ENCODE results near the gene PLEKHA8. TPM values are rescaled to one million over a fixed set of nuclear protein-coding genes. Genes with fewer than 3 reads are reported as not detected.

PLEKHA8 gene
- total RNA-seq, 8 experiments from 2014 or later = 7.7 to 35.3 (median 24.7) TPM

DNA sequence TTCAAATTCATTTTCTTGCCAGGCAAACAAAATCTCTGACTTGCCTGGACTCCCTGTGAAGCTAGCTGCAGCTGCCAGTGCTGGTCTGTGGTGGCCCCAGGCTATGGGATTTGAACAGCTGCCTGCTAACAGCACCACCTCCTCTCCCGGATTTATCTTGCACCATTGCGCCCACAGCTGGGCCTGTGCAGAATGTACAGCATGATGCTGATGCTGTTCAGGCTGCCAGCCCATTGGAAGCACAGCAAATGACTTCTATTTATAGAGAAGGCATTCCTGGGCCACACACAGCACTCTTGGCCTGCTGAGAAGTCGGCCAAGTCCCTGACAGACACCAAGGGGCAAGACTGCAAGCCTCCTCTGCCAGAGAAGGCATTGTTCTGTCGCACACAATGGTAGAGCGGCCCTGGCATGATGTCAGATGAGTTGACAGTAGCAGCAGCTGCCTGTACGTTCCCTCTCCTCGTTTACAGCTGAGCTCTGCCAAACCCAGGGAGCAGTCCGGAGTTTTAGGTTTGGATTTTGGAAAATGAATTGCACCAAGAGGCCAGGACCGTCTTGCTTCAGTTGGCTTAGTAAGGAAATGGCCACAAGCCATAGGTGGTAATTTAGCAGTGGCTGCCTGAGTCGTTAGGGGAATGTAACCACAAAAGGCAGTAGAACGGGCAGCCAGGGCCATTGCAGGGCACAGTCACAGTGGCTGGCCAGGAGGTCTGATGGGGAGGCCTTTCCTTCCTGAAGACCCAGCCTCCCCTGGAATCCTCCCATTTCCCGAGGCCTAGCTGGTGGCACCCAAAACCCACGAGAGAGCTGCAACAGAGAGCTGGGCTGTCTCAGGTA is 145.1 kb downstream of the PLEKHA8 start:
- Histone ChIP-seq H3K4me3 (no peak overlapping the region), H3K27ac (no peak overlapping the region), H3K4me1 (replicated peaks in 1 of 2) (peaks cover 13 to 16% of the 10 kb centered on the region in 2 donors)
- in situ Hi-C loops (cut with MboI; ENCODE audit: low pct_unique_long_range_greater_than_20kb in 2 of 9, low sequenced_read_pairs in 9 of 9, unreplicated experiment in 9 of 9) = loop anchor here in 3 of 9 experiments (10.0 to 25.0 kb wide), 3 partner anchors 92 to 389 kb away; no protein-coding TSS in a partner anchor
- 0 to 79% (median 58%) methylated on average over 1 to 9 of the region's 13 CpGs; no CpG with 5 or more reads in 3 of the 10 experiments for WGBS, 10 experiments
- ATAC-seq (replicated peaks in 6 of 8) = peak; percentile 65 to 89 (median 81)

DNA sequence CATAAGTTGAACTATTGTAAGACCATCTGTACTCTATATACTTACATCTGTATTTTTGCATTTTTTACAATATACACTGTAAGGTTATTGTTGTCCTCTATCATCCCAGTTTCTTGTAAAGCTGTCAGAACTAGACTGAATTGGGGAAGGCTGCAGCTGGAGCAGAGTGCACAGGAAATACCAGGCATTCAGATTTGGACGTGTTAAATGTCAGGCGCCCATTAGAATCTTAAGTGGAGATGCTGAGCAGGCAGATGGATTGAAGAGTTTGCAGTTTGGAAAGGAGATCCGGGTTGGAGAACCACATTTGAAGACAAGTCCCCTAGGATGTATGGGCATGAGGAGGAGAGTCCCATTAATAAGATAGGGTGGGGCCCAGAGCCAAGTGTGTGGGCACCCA is 147.0 kb downstream of the PLEKHA8 start:
- Histone ChIP-seq H3K27ac (no peak overlapping the region), H3K4me1 (replicated peaks in 1 of 2) (no peaks in the 10 kb centered on the region), H3K4me3 (no peak overlapping the region)
- in situ Hi-C loops (cut with MboI; ENCODE audit: low pct_unique_long_range_greater_than_20kb in 2 of 9, low sequenced_read_pairs in 9 of 9, unreplicated experiment in 9 of 9) = loop anchor here in 1 of 9 experiments (10.0 kb wide), 1 partner anchor 90 kb away; no protein-coding TSS in a partner anchor
- 0 to 100% (median 65%) methylated on average over 1 to 2 of the region's 3 CpGs; no CpG with 5 or more reads in 5 of the 10 experiments for WGBS, 10 experiments
- no peak for ATAC-seq (replicated peaks in 6 of 8)

DNA sequence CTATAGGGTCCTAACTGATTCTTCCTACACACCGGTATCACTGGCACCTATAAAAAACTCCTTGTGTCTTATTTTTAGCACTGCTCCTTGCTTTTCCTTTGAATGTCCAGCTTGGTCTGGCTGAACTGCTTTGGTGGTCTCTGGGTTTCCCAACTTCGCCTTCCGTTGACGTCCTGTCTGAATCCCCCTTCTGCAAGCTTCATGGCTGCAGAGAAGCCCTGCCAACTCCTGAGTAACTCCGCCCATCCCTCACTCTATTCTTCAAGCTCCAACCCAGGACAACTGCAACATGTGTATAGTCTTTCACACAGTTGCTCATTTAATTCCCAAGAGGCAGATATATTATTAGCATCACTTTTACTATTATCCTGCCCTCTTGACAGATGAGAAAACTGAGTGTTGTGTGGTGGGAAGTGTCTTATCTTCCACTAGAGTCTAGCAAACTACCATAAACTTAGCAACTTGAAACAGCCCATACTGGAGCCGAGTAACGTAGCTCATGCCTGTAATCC is 147.5 kb downstream of the PLEKHA8 start:
- Histone ChIP-seq H3K27ac (no peak overlapping the region), H3K4me1 (replicated peaks in 1 of 2) (no peaks in the 10 kb centered on the region), H3K4me3 (no peak overlapping the region)
- in situ Hi-C loops (cut with MboI; ENCODE audit: low pct_unique_long_range_greater_than_20kb in 2 of 9, low sequenced_read_pairs in 9 of 9, unreplicated experiment in 9 of 9) = loop anchor here in 1 of 9 experiments (10.0 kb wide), 1 partner anchor 89 kb away; no protein-coding TSS in a partner anchor
- ATAC-seq (replicated peaks in 6 of 8) = no peak
- WGBS, 10 experiments = 52 to 96% (median 87%) methylated on average over 2 to 6 of the region's 7 CpGs; no CpG with 5 or more reads in 2 of the 10 experiments

DNA sequence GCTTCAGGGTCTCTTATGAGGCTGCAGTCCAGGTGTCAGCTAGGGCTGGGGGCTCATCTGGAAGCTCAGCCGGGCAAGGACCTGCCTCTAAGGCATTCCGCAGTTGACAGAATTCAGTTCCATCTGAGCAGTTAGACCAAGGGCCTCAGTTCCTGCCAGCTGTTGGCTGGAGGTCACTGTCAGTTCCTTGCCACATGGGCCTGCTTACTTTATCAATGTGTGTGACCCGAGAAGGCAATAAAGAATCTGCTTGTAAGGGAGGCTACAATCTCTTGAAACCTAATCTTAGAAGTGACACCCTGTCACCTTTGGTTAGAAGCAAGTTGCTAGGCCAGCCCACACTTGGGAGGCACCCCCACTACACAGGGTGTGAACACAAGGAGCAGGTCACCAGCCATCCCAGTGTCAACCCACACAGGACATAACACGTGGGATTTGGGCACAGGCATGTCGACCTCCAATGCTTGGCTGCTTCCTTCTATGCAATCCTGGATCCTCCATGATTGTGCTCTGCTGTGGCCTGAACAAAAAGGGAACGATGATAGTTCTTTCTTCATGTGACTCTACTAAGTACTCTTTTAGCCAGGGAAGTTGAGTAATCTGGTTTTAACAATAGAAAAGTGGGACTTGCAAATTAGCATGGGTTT is 148.4 kb downstream of the PLEKHA8 start:
- Histone ChIP-seq H3K27ac (no peak overlapping the region), H3K4me3 (no peak overlapping the region), H3K4me1 (replicated peaks in 1 of 2) (no peaks in the 10 kb centered on the region)
- WGBS, 10 experiments = 70 to 100% (median 91%) methylated on average over 1 to 5 of the region's 6 CpGs; no CpG with 5 or more reads in 4 of the 10 experiments
- no peak for ATAC-seq (replicated peaks in 6 of 8)
- in situ Hi-C loops (cut with MboI; ENCODE audit: low pct_unique_long_range_greater_than_20kb in 2 of 9, low sequenced_read_pairs in 9 of 9, unreplicated experiment in 9 of 9) = loop anchor here in 1 of 9 experiments (10.0 kb wide), 1 partner anchor 88 kb away; no protein-coding TSS in a partner anchor

DNA sequence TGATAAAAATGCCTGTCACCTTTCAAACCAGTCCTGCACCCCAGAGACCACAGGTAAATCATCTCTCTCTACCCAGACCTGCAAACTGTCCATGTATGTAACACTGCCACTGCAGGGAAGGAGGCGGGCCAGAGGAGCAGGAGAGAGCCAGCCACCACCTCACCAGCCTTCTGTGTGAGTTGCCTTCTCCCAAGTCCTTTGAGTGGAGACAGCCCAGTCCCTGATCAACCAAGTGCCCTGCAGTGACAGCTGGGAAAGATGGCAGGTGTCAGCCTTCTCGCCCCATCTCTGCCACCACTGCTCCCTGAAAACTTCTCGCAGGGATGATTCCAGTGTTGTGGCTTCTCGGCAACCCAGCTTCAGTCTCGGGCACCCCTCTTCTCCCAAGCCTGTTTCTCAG is 149.0 kb downstream of the PLEKHA8 start:
- no peak overlapping the region for H3K27ac ChIP-seq
- H3K4me3 ChIP-seq = no peak overlapping the region
- WGBS, 10 experiments = 80 to 100% (median 96%) methylated on average over 1 to 3 of the region's 5 CpGs; no CpG with 5 or more reads in 5 of the 10 experiments
- in situ Hi-C loops (cut with MboI; ENCODE audit: low pct_unique_long_range_greater_than_20kb in 2 of 9, low sequenced_read_pairs in 9 of 9, unreplicated experiment in 9 of 9) = loop anchor here in 1 of 9 experiments (10.0 kb wide), 1 partner anchor 88 kb away; no protein-coding TSS in a partner anchor
- ATAC-seq (replicated peaks in 6 of 8) = no peak
- no peaks in the 10 kb centered on the region for H3K4me1 ChIP-seq (replicated peaks in 1 of 2)

DNA sequence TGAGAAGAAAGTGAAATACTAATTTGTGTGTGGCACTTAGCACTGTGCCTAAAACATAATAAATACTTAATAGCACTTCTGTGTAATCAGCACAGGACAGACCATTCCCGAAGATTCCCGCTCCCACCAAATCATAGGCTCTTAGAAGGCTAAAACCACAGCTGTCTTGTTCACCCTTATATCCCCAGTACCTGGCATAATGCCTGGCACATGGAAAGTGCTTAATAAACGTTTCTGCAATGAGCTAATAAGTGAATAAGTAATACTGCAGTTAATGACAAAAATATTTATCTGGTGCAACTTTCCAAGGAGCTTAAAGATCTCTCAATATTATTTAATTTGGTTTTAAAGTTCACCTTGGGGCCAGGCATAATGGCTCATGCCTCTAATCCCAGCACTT is 149.8 kb downstream of the PLEKHA8 start:
- WGBS, 10 experiments = 25 to 85% (median 53%) methylated on average over 1 to 3 of the region's 3 CpGs; no CpG with 5 or more reads in 1 of the 10 experiments
- in situ Hi-C loops (cut with MboI; ENCODE audit: low pct_unique_long_range_greater_than_20kb in 2 of 9, low sequenced_read_pairs in 9 of 9, unreplicated experiment in 9 of 9) = loop anchor here in 1 of 9 experiments (10.0 kb wide), 1 partner anchor 87 kb away; no protein-coding TSS in a partner anchor
- no peak for ATAC-seq (replicated peaks in 6 of 8)
- Histone ChIP-seq H3K4me1 (replicated peaks in 1 of 2) (no peaks in the 10 kb centered on the region), H3K4me3 (no peak overlapping the region), H3K27ac (no peak overlapping the region)

DNA sequence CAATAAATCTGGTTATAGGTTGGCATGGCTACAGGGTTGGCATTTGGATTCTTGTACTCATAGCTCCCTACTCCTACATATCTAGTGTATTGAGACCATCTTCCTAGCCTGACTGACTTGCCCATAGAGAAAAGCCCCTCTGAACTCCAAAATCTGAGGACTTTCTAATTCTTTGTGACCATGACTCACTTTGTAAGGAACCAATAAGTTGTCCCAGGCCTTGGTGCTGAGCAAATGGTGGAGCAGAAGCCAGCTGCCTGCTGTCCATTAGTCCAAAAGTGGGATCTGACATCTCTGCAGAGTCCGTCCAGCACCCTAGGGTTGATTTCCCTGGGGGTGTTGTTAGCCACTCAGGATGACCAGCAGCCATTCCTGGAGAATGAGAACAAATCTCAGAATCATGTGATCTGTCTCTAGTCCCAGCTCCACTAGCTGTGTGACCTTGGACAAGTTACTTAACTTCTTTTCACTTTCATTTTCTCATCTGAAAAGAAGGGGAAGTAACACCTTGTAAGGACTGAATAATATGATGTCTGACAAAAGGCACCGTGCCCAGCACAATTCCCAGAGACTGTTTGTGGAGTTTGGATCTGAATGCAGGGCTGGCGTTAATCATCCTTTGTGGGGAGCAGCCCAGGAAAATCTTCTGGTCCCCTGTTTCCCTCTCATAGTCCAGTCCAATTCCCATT is 150.7 kb downstream of the PLEKHA8 start:
- in situ Hi-C loops (cut with MboI; ENCODE audit: low pct_unique_long_range_greater_than_20kb in 2 of 9, low sequenced_read_pairs in 9 of 9, unreplicated experiment in 9 of 9) = loop anchor here in 1 of 9 experiments (10.0 kb wide), 1 partner anchor 86 kb away; no protein-coding TSS in a partner anchor
- H3K4me1 ChIP-seq (replicated peaks in 1 of 2) = no peaks in the 10 kb centered on the region
- H3K27ac ChIP-seq = no peak overlapping the region
- peak in 1 of 8 experiments; percentile 37 for ATAC-seq (replicated peaks in 6 of 8)
- H3K4me3 ChIP-seq = no peak overlapping the region
- 50 to 100% (median 88%) methylated on average over 1 to 3 of the region's 3 CpGs; no CpG with 5 or more reads in 2 of the 10 experiments for WGBS, 10 experiments

Other genes with a start within 250 kb of the PLEKHA8 start
- 1 to 10 TPM in 5 of 8 experiments, under 1 TPM in 3; 0.18 to 5.4 (median 2.2) TPM for gene WIPF3, start 221.9 kb upstream of the PLEKHA8 start, total RNA-seq
- gene SCRN1, start 38.6 kb upstream of the PLEKHA8 start, total RNA-seq = 100 to 1,000 TPM in 4 of 8 experiments, 10 to 100 TPM in 4; 18.1 to 162 (median 106) TPM
- 10 to 100 TPM in 4 of 8 experiments, 1 to 10 TPM in 4; 5.1 to 39.3 (median 18.5) TPM for gene FKBP14, start 1.7 kb upstream of the PLEKHA8 start, total RNA-seq
- 100 to 1,000 TPM in 1 of 8 experiments, 10 to 100 TPM in 7; 18.1 to 121 (median 40.8) TPM for gene MTURN, start 106.6 kb downstream of the PLEKHA8 start, total RNA-seq

All from motor neuron (in vitro differentiated cells).